ENCODE results near the gene PSMD6.

DNA sequence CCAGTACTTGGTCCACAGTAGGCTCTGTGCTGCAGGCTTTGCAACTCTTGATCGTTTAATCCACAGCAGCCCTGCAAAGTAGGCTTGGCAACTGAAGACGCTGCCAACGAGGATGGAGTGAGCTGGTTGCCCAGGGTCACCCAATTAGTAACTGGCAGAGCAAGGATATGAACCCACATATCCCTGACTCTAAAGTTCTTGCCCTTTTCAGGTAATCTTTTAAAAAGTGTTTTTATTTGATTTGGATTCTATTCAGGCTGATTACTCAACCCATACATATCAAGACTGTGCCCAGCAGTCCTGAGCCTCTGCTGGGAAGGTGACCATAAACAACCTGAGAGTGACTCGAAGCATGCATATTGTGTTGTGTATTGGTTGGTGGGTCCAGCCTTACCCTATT is 50.3 kb downstream of the PSMD6 start:
- TF ChIP-seq, protein P1, sequence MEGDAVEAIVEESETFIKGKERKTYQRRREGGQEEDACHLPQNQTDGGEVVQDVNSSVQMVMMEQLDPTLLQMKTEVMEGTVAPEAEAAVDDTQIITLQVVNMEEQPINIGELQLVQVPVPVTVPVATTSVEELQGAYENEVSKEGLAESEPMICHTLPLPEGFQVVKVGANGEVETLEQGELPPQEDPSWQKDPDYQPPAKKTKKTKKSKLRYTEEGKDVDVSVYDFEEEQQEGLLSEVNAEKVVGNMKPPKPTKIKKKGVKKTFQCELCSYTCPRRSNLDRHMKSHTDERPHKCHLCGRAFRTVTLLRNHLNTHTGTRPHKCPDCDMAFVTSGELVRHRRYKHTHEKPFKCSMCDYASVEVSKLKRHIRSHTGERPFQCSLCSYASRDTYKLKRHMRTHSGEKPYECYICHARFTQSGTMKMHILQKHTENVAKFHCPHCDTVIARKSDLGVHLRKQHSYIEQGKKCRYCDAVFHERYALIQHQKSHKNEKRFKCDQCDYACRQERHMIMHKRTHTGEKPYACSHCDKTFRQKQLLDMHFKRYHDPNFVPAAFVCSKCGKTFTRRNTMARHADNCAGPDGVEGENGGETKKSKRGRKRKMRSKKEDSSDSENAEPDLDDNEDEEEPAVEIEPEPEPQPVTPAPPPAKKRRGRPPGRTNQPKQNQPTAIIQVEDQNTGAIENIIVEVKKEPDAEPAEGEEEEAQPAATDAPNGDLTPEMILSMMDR (IDR thresholded peaks at IDR 0.05) = no peak
- no peak for TF ChIP-seq POLR2A (IDR thresholded peaks at IDR 0.05)
- TF ChIP-seq POLR2AphosphoS5 (IDR thresholded peaks at IDR 0.05) = no peak
